22Rv1 (cell line): ENCODE results near the gene RPS28.

ENCODE experiments used
- CTCF ChIP-seq: fragments of 450-650 bp; IDR thresholded peaks from 2 replicates; pipeline ENCODE4 v1.5.1; 2017; ENCODE audit warnings: mild to moderate bottlenecking
- ZFX ChIP-seq: fragments of 450-650 bp; IDR thresholded peaks from 2 replicates; pipeline ENCODE4 v1.6.1; 2017; ENCODE audit warnings: antibody characterized with exemption, borderline replicate concordance

GRCh38 chr19:8336660-8337059, 15.4 kb downstream of the RPS28 start:
- TF ChIP-seq CTCF (no peak), ZFX (no peak)
